Vagina (tissue), 2 donors: ENCODE measurements around the gene PILRB.
A peak's percentile ranks its signal among the peaks of the same experiment; 100 is the strongest.

Experiments used
- POLR2AphosphoS5 ChIP-seq, 2 donors: sonication (generic); formaldehyde crosslinking; IDR thresholded peaks; one replicate each; pipeline ENCODE4 v1.9.0; 2017; ENCODE audit warnings: antibody characterized with exemption in 2 of 2, mild to moderate bottlenecking in 2 of 2, low read depth in 1 of 2; ENCODE audit not compliant: insufficient read depth in 1 of 2
- TF ChIP-seq, protein P1 (sequence below), 3 experiments: fragments of 450-650 bp in 2 of 3; fragments of 200-600 bp in 1 of 3; sonication (generic) in 1 of 3; IDR thresholded peaks; one replicate each; pipeline ENCODE4 v1.5.1; 2017 to 2019; ENCODE audit warnings: antibody characterized with exemption in 3 of 3, mild to moderate bottlenecking in 2 of 3, moderate library complexity in 2 of 3

DNA sequence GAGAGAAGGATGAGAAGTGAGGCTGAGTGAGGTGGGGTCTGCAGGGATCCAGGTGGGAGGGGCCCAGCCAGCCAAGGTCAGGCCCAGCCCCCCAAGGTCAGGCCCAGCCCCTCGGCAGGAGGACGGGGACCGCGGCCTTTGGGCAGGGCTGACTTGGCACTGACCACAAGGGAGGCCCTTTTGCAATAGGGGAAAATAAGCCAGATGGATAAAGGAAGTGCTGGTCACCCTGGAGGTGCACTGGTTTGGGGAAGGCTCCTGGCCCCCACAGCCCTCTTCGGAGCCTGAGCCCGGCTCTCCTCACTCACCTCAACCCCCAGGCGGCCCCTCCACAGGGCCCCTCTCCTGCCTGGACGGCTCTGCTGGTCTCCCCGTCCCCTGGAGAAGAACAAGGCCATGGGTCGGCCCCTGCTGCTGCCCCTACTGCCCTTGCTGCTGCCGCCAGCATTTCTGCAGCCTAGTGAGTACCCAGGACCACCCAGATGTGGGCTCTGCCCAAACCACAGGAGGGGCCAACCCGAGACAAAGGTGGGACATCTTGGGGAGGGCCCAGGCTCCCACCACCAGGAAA, 15.4 kb downstream of the PILRB start, which contains the start of gene PILRA:
- TF ChIP-seq, protein P1, sequence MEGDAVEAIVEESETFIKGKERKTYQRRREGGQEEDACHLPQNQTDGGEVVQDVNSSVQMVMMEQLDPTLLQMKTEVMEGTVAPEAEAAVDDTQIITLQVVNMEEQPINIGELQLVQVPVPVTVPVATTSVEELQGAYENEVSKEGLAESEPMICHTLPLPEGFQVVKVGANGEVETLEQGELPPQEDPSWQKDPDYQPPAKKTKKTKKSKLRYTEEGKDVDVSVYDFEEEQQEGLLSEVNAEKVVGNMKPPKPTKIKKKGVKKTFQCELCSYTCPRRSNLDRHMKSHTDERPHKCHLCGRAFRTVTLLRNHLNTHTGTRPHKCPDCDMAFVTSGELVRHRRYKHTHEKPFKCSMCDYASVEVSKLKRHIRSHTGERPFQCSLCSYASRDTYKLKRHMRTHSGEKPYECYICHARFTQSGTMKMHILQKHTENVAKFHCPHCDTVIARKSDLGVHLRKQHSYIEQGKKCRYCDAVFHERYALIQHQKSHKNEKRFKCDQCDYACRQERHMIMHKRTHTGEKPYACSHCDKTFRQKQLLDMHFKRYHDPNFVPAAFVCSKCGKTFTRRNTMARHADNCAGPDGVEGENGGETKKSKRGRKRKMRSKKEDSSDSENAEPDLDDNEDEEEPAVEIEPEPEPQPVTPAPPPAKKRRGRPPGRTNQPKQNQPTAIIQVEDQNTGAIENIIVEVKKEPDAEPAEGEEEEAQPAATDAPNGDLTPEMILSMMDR (IDR thresholded peaks at IDR 0.05): no peak
- peak in 1 of 2 donors; percentile 23 for TF ChIP-seq POLR2AphosphoS5 (IDR thresholded peaks at IDR 0.05; ENCODE audit: insufficient read depth in 1 of 2, low read depth in 1 of 2)
